Activated naive CD8-positive, alpha-beta T cell treated with anti-CD3 and anti-CD28 coated beads, Interleukin-2, amount 10 ng/mL, durations not matched to agents 7 days and 5 days (primary cell): ENCODE results near the gene OR2AG2. TPM values are rescaled to one million over a fixed set of nuclear protein-coding genes. Genes with fewer than 3 reads are reported as not detected.
"Not testable (repeated sequence)": the region's sequence is repeated elsewhere in the genome, so short reads cannot be mapped to it uniquely, and the experiment has no call there.

Experiments
- ATAC-seq: fragments of 150-1000 bp; cut with Tn5 transposase; one replicate; pipeline ENCODE4 v1.10.0; 2021; ENCODE audit warnings: low read depth, moderate library complexity
- POLR2A ChIA-PET: fragments of 350-600 bp; sonication (Branson Sonifier 250); formaldehyde crosslinking; loops from one replicate; lab custom pipeline; 2021; ENCODE audit warnings: antibody characterized with exemption; lab: Charles Lee
- DNase-seq: peaks from one replicate; pipeline ENCODE4 v3.0.0; 2021
- H3K27ac Mint-ChIP-seq: one replicate; pipeline ENCODE4 v1.8.0; 2022; ENCODE audit warnings: mild to moderate bottlenecking, mixed read lengths
- H3K27me3 Mint-ChIP-seq: one replicate; pipeline ENCODE4 v1.8.0; 2022; ENCODE audit warnings: mild to moderate bottlenecking, moderate library complexity, mixed read lengths
- H3K36me3 Mint-ChIP-seq: one replicate; pipeline ENCODE4 v1.8.0; 2021; ENCODE audit warnings: mild to moderate bottlenecking, mixed read lengths
- H3K4me1 Mint-ChIP-seq: one replicate; pipeline ENCODE4 v1.8.0; 2021; ENCODE audit warnings: mixed read lengths
- H3K4me3 Mint-ChIP-seq: one replicate; pipeline ENCODE4 v1.8.0; 2022; ENCODE audit warnings: mild to moderate bottlenecking, moderate library complexity, mixed read lengths
- H3K9me3 Mint-ChIP-seq: one replicate; pipeline ENCODE4 v1.8.0; 2021; ENCODE audit warnings: mixed read lengths
- total RNA-seq, 2 experiments: library from RNA; stranded (reverse); gene quantifications; one replicate each; pipeline ENCODE4 v1.2.3, GENCODE V29; 2021

Gene OR2AG2
- total RNA-seq = not detected

GRCh38 chr11:6771926-6772893, at the start of gene OR2AG2:
OR2AG2 (minus strand) TSS chr11:6771976; CDS start chr11:6768957, 3,019 bp downstream.
- no peak for DNase-seq
- Mint-ChIP-seq H3K27me3 (peaks cover 14% of the 10 kb centered on the region), H3K36me3 (no peaks in the 10 kb centered on the region), H3K4me3 (no peak within 1 kb of the TSS), H3K4me1 (no peaks in the 10 kb centered on the region), H3K9me3 (no peaks in the 10 kb centered on the region), H3K27ac (no peak within 1 kb of the TSS)
- POLR2A ChIA-PET = no interaction called here
- ATAC-seq = no peak

GRCh38 chr11:6818967-6819366, 47.2 kb upstream of the OR2AG2 start:
- Mint-ChIP-seq H3K9me3 (peaks cover 1% of the 10 kb centered on the region), H3K4me1 (no peaks in the 10 kb centered on the region), H3K27ac (no peak overlapping the region), H3K4me3 (no peak overlapping the region), H3K27me3 (peaks cover 8% of the 10 kb centered on the region), H3K36me3 (no peaks in the 10 kb centered on the region)
- DNase-seq = no peak
- POLR2A ChIA-PET = no interaction called here
- ATAC-seq = no peak

DNA sequence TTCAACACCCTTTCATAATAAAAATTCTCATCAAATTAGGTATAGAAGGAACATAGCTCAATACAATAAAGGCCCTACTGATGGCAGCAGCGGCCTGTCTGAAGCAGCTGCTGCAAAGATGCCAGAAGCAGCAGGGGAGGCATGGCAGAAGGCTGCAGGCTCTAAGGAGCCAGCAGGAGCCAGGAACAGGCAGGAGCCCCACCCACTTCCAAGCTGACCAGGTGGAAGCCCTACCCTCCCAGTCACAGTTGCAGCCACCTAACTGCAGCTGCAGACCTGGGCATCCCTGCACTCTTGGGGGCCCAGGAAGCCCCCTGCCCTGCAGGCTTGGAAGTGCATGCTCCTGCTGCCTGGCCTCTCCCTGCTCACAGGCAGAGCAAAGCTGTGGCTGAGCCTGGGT, 45.9 kb upstream of the OR2AG2 start:
- POLR2A ChIA-PET = no interaction called here
- Mint-ChIP-seq H3K27me3 (peaks cover 9% of the 10 kb centered on the region), H3K27ac (no peak overlapping the region), H3K4me3 (no peak overlapping the region), H3K36me3 (no peaks in the 10 kb centered on the region), H3K4me1 (no peaks in the 10 kb centered on the region), H3K9me3 (peaks cover 1% of the 10 kb centered on the region)
- no peak for ATAC-seq
- no peak for DNase-seq

DNA sequence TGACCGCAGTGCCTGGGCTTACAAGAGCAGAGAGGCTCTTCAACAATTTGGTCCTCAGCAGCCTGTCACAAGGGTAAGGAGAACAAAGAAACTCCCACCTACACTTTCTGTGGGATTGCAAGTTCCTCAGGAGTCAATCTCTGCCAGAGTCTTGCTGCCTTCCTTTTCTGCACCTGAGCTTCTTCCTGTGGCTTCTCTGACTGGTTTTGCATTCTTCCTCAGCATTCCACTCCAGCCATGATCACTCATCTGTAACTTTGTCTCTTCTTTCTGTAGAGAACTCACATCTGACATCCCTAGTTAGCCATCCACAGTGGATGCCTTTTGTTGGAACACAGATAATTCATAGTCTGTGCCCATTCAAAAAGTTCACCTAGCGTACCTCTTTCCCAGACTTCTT, 41.9 kb upstream of the OR2AG2 start:
- DNase-seq = no peak
- Mint-ChIP-seq H3K9me3 (no peaks in the 10 kb centered on the region), H3K36me3 (no peaks in the 10 kb centered on the region), H3K4me3 (no peak overlapping the region), H3K4me1 (no peaks in the 10 kb centered on the region), H3K27ac (no peak overlapping the region), H3K27me3 (peaks cover 23% of the 10 kb centered on the region)
- ATAC-seq = no peak
- POLR2A ChIA-PET = no interaction called here

GRCh38 chr11:6812390-6813005, 40.7 kb upstream of the OR2AG2 start:
- POLR2A ChIA-PET = interaction anchor here (0.6 to 0.8 kb wide), 3 partner anchors 50 to 501 kb away, joined by 3 read pairs; partner anchors contain the start of gene OR10A2
- H3K27me3 Mint-ChIP-seq = peaks cover 28% of the 10 kb centered on the region
- H3K9me3 Mint-ChIP-seq = no peaks in the 10 kb centered on the region
- DNase-seq (no peak), ATAC-seq (peak; percentile 78)
- no peak overlapping the region for H3K27ac Mint-ChIP-seq
- H3K4me1 Mint-ChIP-seq = no peaks in the 10 kb centered on the region
- no peaks in the 10 kb centered on the region for H3K36me3 Mint-ChIP-seq
- H3K4me3 Mint-ChIP-seq = no peak overlapping the region

GRCh38 chr11:6801075-6801474, 29.3 kb upstream of the OR2AG2 start:
- H3K4me1 Mint-ChIP-seq, POLR2A ChIA-PET, H3K4me3 Mint-ChIP-seq, DNase-seq, H3K27ac Mint-ChIP-seq, ATAC-seq, H3K9me3 Mint-ChIP-seq, H3K36me3 Mint-ChIP-seq, H3K27me3 Mint-ChIP-seq: not testable (repeated sequence)

GRCh38 chr11:6799402-6799801, 27.6 kb upstream of the OR2AG2 start, which contains the start of gene OR6A2:
OR6A2 (minus strand) TSS chr11:6799689; CDS start chr11:6795708, 3,981 bp downstream.
- ATAC-seq (no peak), DNase-seq (no peak)
- POLR2A ChIA-PET = no interaction called here
- Mint-ChIP-seq H3K9me3 (no peaks in the 10 kb centered on the region), H3K27ac (no peak within 1 kb of the TSS), H3K4me1 (no peaks in the 10 kb centered on the region), H3K36me3 (no peaks in the 10 kb centered on the region), H3K27me3 (no peaks in the 10 kb centered on the region), H3K4me3 (no peak within 1 kb of the TSS)

GRCh38 chr11:6794639-6795038, 22.9 kb upstream of the OR2AG2 start:
- Mint-ChIP-seq H3K9me3 (no peaks in the 10 kb centered on the region), H3K4me3 (no peak overlapping the region)
- POLR2A ChIA-PET = no interaction called here

DNA sequence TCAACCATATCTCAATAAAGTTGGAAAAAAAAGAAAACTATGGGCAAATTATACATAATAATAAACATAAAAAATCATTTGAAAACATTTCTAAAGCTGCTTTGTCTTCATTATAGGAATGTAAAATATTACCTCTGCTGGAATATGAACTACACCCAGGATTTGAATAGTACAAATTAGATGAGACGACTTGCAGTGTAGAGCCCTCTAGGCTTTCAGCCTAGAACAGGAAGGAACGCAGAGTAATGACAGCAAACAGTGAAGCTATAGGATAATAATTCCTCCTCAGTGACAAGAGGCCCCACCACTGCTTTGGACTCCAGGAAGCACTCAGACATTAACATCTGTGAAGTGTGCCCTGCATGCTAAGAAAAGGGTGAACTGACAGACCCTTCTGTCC, 18.8 kb upstream of the OR2AG2 start:
- peaks cover 15% of the 10 kb centered on the region for H3K27me3 Mint-ChIP-seq
- ATAC-seq (no peak), DNase-seq (no peak)
- H3K4me1 Mint-ChIP-seq = no peaks in the 10 kb centered on the region
- H3K4me3 Mint-ChIP-seq = no peak overlapping the region
- no peaks in the 10 kb centered on the region for H3K9me3 Mint-ChIP-seq
- no peaks in the 10 kb centered on the region for H3K36me3 Mint-ChIP-seq
- H3K27ac Mint-ChIP-seq = no peak overlapping the region
- POLR2A ChIA-PET = no interaction called here

More at GRCh38 chr11:6794639-6795038, 22.9 kb upstream of the OR2AG2 start:
- Mint-ChIP-seq H3K27ac (no peak overlapping the region), H3K4me1 (no peaks in the 10 kb centered on the region), H3K36me3 (no peaks in the 10 kb centered on the region), H3K27me3 (no peaks in the 10 kb centered on the region)
- no peak for ATAC-seq
- no peak for DNase-seq

DNA sequence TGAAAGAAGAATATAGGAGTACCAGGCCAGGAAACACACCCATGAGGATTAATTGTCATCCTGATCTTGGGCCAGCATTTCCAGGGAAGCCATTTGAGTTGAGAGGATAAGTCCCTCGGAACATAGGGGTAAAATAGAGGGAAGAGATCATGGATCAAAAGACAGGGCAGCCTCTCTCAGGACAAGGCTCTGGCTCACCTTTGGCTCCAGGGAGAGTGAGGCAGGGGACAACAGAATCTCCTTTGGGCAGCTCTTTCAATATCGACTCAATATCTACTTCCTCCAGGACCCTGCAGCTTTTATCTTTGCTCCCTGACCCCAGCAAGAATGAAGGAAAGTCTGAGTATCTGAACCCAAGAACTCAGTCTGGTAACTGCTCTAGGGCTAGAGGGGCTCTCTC, 10.9 kb upstream of the OR2AG2 start, which contains the start of gene OR2AG1:
Gene OR2AG1 (plus strand): TSS at position 301 of the 400 bp plus-strand sequence. CDS start 2,018 bp downstream, outside the sequence.
- Mint-ChIP-seq H3K4me3 (no peak within 1 kb of the TSS), H3K27me3 (peaks cover 19% of the 10 kb centered on the region), H3K9me3 (no peaks in the 10 kb centered on the region), H3K4me1 (no peaks in the 10 kb centered on the region), H3K36me3 (no peaks in the 10 kb centered on the region), H3K27ac (no peak within 1 kb of the TSS)
- ATAC-seq (no peak), DNase-seq (no peak)
- POLR2A ChIA-PET = no interaction called here

GRCh38 chr11:6780829-6781228, 9.1 kb upstream of the OR2AG2 start:
- Mint-ChIP-seq H3K27me3 (peaks cover 11% of the 10 kb centered on the region), H3K36me3 (no peaks in the 10 kb centered on the region), H3K4me3 (no peak overlapping the region), H3K9me3 (no peaks in the 10 kb centered on the region), H3K27ac (no peak overlapping the region), H3K4me1 (no peaks in the 10 kb centered on the region)
- POLR2A ChIA-PET = interaction anchor here (0.6 kb wide), 1 partner anchor 661 kb away, joined by 3 read pairs; no protein-coding TSS in a partner anchor
- DNase-seq (no peak), ATAC-seq (no peak)

DNA sequence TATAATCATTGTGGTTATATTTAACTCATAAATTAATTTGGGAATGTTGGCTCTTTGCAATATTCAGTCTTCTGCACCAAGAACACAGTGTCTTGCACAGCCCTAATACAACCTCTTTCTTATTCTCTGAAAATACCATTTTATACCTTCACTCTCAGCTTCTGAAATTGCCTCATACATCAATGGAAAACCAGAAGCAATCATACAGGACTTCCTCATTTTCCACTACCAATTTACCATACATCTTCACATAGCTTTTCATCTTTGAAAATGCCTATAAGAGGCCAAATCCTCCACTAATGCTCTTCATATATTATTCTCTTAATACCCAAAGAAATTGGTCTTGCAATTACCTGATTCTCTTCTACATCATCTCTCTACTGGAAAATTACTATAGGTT, 6.7 kb upstream of the OR2AG2 start:
- ATAC-seq = no peak
- POLR2A ChIA-PET = no interaction called here
- Mint-ChIP-seq H3K27ac (no peak overlapping the region), H3K36me3 (no peaks in the 10 kb centered on the region), H3K4me3 (no peak overlapping the region), H3K27me3 (peaks cover 14% of the 10 kb centered on the region), H3K4me1 (no peaks in the 10 kb centered on the region), H3K9me3 (no peaks in the 10 kb centered on the region)
- DNase-seq = no peak

- Mint-ChIP-seq H3K4me3 (no peak overlapping the region), H3K27ac (no peak overlapping the region), H3K4me1 (peaks cover 8% of the 10 kb centered on the region), H3K9me3 (no peaks in the 10 kb centered on the region), H3K27me3 (peaks cover 4% of the 10 kb centered on the region), H3K36me3 (no peaks in the 10 kb centered on the region)
- no peak for DNase-seq
- ATAC-seq = peak; percentile 74
- POLR2A ChIA-PET = no interaction called here
Observed at GRCh38 chr11:6757373-6757967, 14.3 kb downstream of the OR2AG2 start.
